Activated T-cell treated with anti-CD3 and anti-CD28 coated beads for 48 hours (primary cell): ENCODE measurements around the gene IL13RA2.

Source experiments
- DNase-seq: peaks from one replicate; pipeline ENCODE4 v3.0.0-alpha.2; 2020; ENCODE audit warnings: low read depth

The IL13RA2 gene

GRCh38 chrX:115017455-115017854 lies at the start of gene IL13RA2:
Gene IL13RA2 (minus strand): TSS chrX:115017616. CDS start chrX:115017269, 347 bp downstream.
- no peak for DNase-seq

GRCh38 chrX:115065304-115065703 lies 47.9 kb upstream of the IL13RA2 start:
- no peak for DNase-seq

GRCh38 chrX:115060013-115060412 lies 42.6 kb upstream of the IL13RA2 start:
- DNase-seq: no peak

GRCh38 chrX:115058276-115058675 lies 40.9 kb upstream of the IL13RA2 start:
- DNase-seq: no peak

- DNase-seq: no peak
Measured at GRCh38 chrX:115054876-115055275, 37.5 kb upstream of the IL13RA2 start.

GRCh38 chrX:115053223-115053622 lies 35.8 kb upstream of the IL13RA2 start:
- no peak for DNase-seq

- no peak for DNase-seq
Measured at GRCh38 chrX:115047715-115048114, 30.3 kb upstream of the IL13RA2 start.

- no peak for DNase-seq
Measured at GRCh38 chrX:115047181-115047580, 29.8 kb upstream of the IL13RA2 start.

- no peak for DNase-seq
Measured at GRCh38 chrX:115040417-115040816, 23.0 kb upstream of the IL13RA2 start.

GRCh38 chrX:115038406-115038805 lies 21.0 kb upstream of the IL13RA2 start:
- DNase-seq: no peak

- DNase-seq: no peak
Measured at GRCh38 chrX:115036029-115036428, 18.6 kb upstream of the IL13RA2 start.

- no peak for DNase-seq
Measured at GRCh38 chrX:115031989-115032388, 14.6 kb upstream of the IL13RA2 start.

- DNase-seq: no peak
Measured at GRCh38 chrX:115030625-115031024, 13.2 kb upstream of the IL13RA2 start.

- no peak for DNase-seq
Measured at GRCh38 chrX:115029869-115030570, 12.6 kb upstream of the IL13RA2 start.

- DNase-seq: no peak
Measured at GRCh38 chrX:115029440-115029839, 12.0 kb upstream of the IL13RA2 start.

GRCh38 chrX:115023811-115024210 lies 6.4 kb upstream of the IL13RA2 start:
- no peak for DNase-seq

GRCh38 chrX:115023139-115023538 lies 5.7 kb upstream of the IL13RA2 start:
- DNase-seq: no peak

GRCh38 chrX:115021121-115021520 lies 3.7 kb upstream of the IL13RA2 start:
- DNase-seq: no peak

- no peak for DNase-seq
Measured at GRCh38 chrX:115018944-115019343, 1.5 kb upstream of the IL13RA2 start.

GRCh38 chrX:115018040-115018647 lies 728 bp upstream of the IL13RA2 start:
- DNase-seq: no peak

- DNase-seq: no peak
Measured at GRCh38 chrX:115013705-115014104, 3.7 kb downstream of the IL13RA2 start.

GRCh38 chrX:115011428-115011827 lies 6.0 kb downstream of the IL13RA2 start:
- DNase-seq: no peak

- DNase-seq: no peak
Measured at GRCh38 chrX:114999906-115000305, 17.5 kb downstream of the IL13RA2 start.

GRCh38 chrX:114997779-114998178 lies 19.6 kb downstream of the IL13RA2 start:
- no peak for DNase-seq
